HepG2 (cell line): ENCODE measurements around the gene SMG7. TPM values are rescaled to one million over a fixed set of nuclear protein-coding genes. Genes with fewer than 3 reads are reported as not detected.

Experiments
- KDM2A ChIP-seq: sonication (generic); formaldehyde crosslinking; IDR thresholded peaks from 2 replicates; pipeline ENCODE4 v1.4.0; 2020; ENCODE audit warnings: low read depth, missing genetic modification reagents, borderline replicate concordance
- KLF15 ChIP-seq: sonication (generic); formaldehyde crosslinking; IDR thresholded peaks from 2 replicates; pipeline ENCODE4 v1.8.1; 2023; ENCODE audit warnings: borderline replicate concordance, mild to moderate bottlenecking, inconsistent platforms, missing genetic modification reagents, mixed read lengths
- SIX1 ChIP-seq: sonication (generic); formaldehyde crosslinking; IDR thresholded peaks from 2 replicates; pipeline ENCODE4 v1.4.0; 2020; ENCODE audit warnings: missing genetic modification reagents, borderline replicate concordance
- THAP11 ChIP-seq: IDR thresholded peaks from 2 replicates; pipeline ENCODE4 v1.6.1; 2016; ENCODE audit warnings: missing biosample characterization, missing genetic modification reagents
- ZC3H4 ChIP-seq: sonication (generic); formaldehyde crosslinking; IDR thresholded peaks from 2 replicates; pipeline ENCODE4 v1.4.0; 2020; ENCODE audit warnings: missing genetic modification reagents, borderline replicate concordance
- polyA plus RNA-seq, 8 experiments: library from polyadenylated mRNA; depleted of rRNA in 3 of 8; stranded (reverse) in 7 of 8; unstranded in 1 of 8; fragments of >200 nt; fragmentation: Illumina TruSeq in 4 of 8; extraction: Trizol in 4 of 8; gene quantifications; 2 replicates each; pipeline versions ENCODE4 v1.2.1 to v1.2.3, GENCODE V29; 2011 to 2016; ENCODE audit warnings: low read depth in 4 of 8, missing spikeins in 1 of 8, mixed read lengths in 1 of 8; ENCODE audit not compliant: insufficient read depth in 1 of 8
- total RNA-seq, 5 experiments: library from RNA; depleted of rRNA; stranded (reverse); fragments of >200 nt; fragmentation: Illumina TruSeq; extraction: Trizol; gene quantifications; 2 replicates each; pipeline ENCODE4 v1.2.3, GENCODE V29; 2016; ENCODE audit warnings: low read depth in 1 of 5
- TF ChIP-seq, protein P1 (sequence below): IDR thresholded peaks from 2 replicates; pipeline ENCODE4 v1.6.1; 2018; ENCODE audit warnings: missing genetic modification reagents, mild to moderate bottlenecking, missing compliant biosample characterization
- TF ChIP-seq, protein P2 (sequence below): sonication (generic); formaldehyde crosslinking; IDR thresholded peaks from 2 replicates; pipeline ENCODE4 v1.5.0; 2020; ENCODE audit warnings: missing genetic modification reagents
- TF ChIP-seq, protein P3 (sequence below): sonication (generic); formaldehyde crosslinking; IDR thresholded peaks from 2 replicates; pipeline ENCODE4 v1.4.0; 2020; ENCODE audit warnings: missing genetic modification reagents, borderline replicate concordance
- TF ChIP-seq, protein P4 (sequence below): sonication (generic); formaldehyde crosslinking; conservative IDR thresholded peaks from 2 replicates; pipeline ENCODE4 v1.4.0; 2020; ENCODE audit warnings: missing genetic modification reagents
- TF ChIP-seq, protein P5 (sequence below): sonication (generic); formaldehyde crosslinking; conservative IDR thresholded peaks from 2 replicates; pipeline ENCODE4 v1.4.0; 2020; ENCODE audit warnings: missing genetic modification reagents
- TF ChIP-seq, protein P6 (sequence below): sonication (generic); formaldehyde crosslinking; IDR thresholded peaks from 2 replicates; pipeline ENCODE4 v1.4.0; 2020; ENCODE audit warnings: missing genetic modification reagents
- TF ChIP-seq, protein P7 (sequence below): sonication (generic); formaldehyde crosslinking; IDR thresholded peaks from 2 replicates; pipeline ENCODE4 v1.8.0; 2022; ENCODE audit warnings: mild to moderate bottlenecking, missing genetic modification reagents, moderate library complexity
- TF ChIP-seq, protein P8 (sequence below): sonication (generic); formaldehyde crosslinking; IDR thresholded peaks from 2 replicates; pipeline ENCODE4 v1.5.0; 2020; ENCODE audit warnings: mild to moderate bottlenecking, low read depth, missing genetic modification reagents, borderline replicate concordance

The SMG7 gene
- total and polyA plus RNA-seq, 2 of the 13 experiments (the other 11 are each of a cell fraction or from before 2014, with no cell fraction given), result 14.9 to 27.9 TPM

DNA sequence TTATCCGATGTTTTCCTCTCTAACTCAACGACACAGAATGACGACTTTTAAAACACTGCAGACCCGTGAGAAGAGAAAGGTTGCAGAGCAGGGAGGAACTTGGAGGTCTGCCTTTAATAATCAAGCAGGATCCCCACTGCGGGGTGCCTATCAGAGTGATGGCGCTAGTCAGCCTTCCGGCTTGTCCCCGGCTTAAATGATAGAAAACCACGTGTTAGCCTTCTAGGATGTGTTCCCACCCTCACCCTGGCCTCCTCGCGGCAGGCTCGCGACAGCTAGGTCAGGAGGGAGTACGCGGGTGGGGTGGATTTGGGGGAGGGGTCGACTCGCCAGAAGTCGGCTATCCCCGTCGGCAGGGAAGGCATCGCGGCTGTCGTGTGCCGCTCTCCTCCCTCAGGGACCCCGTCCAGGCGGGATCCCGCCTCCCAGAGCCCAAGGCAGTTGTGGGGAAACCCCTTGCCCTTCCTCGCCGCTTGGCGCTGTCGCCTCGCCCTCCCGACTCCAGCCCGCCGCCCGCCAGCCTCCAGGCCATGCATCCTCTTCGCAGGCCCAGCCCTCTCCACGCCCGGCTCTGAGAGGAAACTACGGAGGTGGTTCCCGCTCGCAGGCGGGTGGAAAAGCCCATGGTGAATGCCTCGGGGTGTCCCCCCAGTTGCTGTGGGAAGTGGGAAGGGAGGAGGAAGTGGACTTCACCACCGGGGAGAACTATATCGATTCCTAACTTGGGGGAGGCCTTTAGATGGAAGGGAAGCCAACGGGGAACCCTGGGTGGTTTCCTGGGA is 1.1 kb upstream of the SMG7 start (continued):
- TF ChIP-seq, protein P1, sequence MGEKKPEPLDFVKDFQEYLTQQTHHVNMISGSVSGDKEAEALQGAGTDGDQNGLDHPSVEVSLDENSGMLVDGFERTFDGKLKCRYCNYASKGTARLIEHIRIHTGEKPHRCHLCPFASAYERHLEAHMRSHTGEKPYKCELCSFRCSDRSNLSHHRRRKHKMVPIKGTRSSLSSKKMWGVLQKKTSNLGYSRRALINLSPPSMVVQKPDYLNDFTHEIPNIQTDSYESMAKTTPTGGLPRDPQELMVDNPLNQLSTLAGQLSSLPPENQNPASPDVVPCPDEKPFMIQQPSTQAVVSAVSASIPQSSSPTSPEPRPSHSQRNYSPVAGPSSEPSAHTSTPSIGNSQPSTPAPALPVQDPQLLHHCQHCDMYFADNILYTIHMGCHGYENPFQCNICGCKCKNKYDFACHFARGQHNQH (CRISPR knock-in tag), result no peak; the same call in 1 of the 2 replicates
- TF ChIP-seq, protein P2, sequence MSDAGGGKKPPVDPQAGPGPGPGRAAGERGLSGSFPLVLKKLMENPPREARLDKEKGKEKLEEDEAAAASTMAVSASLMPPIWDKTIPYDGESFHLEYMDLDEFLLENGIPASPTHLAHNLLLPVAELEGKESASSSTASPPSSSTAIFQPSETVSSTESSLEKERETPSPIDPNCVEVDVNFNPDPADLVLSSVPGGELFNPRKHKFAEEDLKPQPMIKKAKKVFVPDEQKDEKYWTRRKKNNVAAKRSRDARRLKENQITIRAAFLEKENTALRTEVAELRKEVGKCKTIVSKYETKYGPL, result no peak
- no peak for TF ChIP-seq SIX1
- 0 out of 2 replicates have a peak, but pooled peaks have one; percentile 24 for TF ChIP-seq KDM2A (CRISPR knock-in tag)
- TF ChIP-seq, protein P3, sequence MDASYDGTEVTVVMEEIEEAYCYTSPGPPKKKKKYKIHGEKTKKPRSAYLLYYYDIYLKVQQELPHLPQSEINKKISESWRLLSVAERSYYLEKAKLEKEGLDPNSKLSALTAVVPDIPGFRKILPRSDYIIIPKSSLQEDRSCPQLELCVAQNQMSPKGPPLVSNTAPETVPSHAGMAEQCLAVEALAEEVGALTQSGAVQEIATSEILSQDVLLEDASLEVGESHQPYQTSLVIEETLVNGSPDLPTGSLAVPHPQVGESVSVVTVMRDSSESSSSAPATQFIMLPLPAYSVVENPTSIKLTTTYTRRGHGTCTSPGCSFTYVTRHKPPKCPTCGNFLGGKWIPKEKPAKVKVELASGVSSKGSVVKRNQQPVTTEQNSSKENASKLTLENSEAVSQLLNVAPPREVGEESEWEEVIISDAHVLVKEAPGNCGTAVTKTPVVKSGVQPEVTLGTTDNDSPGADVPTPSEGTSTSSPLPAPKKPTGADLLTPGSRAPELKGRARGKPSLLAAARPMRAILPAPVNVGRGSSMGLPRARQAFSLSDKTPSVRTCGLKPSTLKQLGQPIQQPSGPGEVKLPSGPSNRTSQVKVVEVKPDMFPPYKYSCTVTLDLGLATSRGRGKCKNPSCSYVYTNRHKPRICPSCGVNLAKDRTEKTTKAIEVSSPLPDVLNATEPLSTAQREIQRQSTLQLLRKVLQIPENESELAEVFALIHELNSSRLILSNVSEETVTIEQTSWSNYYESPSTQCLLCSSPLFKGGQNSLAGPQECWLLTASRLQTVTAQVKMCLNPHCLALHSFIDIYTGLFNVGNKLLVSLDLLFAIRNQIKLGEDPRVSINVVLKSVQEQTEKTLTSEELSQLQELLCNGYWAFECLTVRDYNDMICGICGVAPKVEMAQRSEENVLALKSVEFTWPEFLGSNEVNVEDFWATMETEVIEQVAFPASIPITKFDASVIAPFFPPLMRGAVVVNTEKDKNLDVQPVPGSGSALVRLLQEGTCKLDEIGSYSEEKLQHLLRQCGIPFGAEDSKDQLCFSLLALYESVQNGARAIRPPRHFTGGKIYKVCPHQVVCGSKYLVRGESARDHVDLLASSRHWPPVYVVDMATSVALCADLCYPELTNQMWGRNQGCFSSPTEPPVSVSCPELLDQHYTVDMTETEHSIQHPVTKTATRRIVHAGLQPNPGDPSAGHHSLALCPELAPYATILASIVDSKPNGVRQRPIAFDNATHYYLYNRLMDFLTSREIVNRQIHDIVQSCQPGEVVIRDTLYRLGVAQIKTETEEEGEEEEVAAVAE, result no peak
- TF ChIP-seq KLF15, result no peak
- TF ChIP-seq, protein P4, sequence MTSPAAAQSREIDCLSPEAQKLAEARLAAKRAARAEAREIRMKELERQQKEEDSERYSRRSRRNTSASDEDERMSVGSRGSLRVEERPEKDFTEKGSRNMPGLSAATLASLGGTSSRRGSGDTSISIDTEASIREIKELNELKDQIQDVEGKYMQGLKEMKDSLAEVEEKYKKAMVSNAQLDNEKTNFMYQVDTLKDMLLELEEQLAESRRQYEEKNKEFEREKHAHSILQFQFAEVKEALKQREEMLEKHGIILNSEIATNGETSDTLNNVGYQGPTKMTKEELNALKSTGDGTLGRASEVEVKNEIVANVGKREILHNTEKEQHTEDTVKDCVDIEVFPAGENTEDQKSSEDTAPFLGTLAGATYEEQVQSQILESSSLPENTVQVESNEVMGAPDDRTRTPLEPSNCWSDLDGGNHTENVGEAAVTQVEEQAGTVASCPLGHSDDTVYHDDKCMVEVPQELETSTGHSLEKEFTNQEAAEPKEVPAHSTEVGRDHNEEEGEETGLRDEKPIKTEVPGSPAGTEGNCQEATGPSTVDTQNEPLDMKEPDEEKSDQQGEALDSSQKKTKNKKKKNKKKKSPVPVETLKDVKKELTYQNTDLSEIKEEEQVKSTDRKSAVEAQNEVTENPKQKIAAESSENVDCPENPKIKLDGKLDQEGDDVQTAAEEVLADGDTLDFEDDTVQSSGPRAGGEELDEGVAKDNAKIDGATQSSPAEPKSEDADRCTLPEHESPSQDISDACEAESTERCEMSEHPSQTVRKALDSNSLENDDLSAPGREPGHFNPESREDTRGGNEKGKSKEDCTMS (CRISPR knock-in tag), result no peak
- TF ChIP-seq, protein P5, sequence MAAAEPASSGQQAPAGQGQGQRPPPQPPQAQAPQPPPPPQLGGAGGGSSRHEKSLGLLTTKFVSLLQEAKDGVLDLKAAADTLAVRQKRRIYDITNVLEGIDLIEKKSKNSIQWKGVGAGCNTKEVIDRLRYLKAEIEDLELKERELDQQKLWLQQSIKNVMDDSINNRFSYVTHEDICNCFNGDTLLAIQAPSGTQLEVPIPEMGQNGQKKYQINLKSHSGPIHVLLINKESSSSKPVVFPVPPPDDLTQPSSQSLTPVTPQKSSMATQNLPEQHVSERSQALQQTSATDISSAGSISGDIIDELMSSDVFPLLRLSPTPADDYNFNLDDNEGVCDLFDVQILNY (CRISPR knock-in tag), result no peak; the same call in 1 of the 2 replicates
- TF ChIP-seq, protein P6, sequence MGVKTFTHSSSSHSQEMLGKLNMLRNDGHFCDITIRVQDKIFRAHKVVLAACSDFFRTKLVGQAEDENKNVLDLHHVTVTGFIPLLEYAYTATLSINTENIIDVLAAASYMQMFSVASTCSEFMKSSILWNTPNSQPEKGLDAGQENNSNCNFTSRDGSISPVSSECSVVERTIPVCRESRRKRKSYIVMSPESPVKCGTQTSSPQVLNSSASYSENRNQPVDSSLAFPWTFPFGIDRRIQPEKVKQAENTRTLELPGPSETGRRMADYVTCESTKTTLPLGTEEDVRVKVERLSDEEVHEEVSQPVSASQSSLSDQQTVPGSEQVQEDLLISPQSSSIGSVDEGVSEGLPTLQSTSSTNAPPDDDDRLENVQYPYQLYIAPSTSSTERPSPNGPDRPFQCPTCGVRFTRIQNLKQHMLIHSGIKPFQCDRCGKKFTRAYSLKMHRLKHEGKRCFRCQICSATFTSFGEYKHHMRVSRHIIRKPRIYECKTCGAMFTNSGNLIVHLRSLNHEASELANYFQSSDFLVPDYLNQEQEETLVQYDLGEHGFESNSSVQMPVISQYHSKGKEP (CRISPR knock-in tag), result no peak
- TF ChIP-seq, protein P7, sequence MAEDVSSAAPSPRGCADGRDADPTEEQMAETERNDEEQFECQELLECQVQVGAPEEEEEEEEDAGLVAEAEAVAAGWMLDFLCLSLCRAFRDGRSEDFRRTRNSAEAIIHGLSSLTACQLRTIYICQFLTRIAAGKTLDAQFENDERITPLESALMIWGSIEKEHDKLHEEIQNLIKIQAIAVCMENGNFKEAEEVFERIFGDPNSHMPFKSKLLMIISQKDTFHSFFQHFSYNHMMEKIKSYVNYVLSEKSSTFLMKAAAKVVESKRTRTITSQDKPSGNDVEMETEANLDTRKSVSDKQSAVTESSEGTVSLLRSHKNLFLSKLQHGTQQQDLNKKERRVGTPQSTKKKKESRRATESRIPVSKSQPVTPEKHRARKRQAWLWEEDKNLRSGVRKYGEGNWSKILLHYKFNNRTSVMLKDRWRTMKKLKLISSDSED (CRISPR knock-in tag), result no peak; the same call in 1 of the 2 replicates
- TF ChIP-seq ZC3H4, result peak; percentile 53; the same call in 1 of the 2 replicates
- TF ChIP-seq THAP11, result no peak
- TF ChIP-seq, protein P8, sequence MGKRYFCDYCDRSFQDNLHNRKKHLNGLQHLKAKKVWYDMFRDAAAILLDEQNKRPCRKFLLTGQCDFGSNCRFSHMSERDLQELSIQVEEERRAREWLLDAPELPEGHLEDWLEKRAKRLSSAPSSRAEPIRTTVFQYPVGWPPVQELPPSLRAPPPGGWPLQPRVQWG (CRISPR knock-in tag), result no peak
